GM23338 (cell line): ENCODE measurements around the gene MUCL3. TPM values are rescaled to one million over a fixed set of nuclear protein-coding genes. Genes with fewer than 3 reads are reported as not detected.
A peak's percentile ranks its signal among the peaks of the same experiment; 100 is the strongest.

Experiments used
- ATAC-seq: fragments of 200-7000 bp; cut with Tn5 transposase; 3 replicates; pipeline ENCODE4 v1.9.1; 2020
- DNase-seq: peaks from one replicate; pipeline ENCODE4 v3.0.0-alpha.2; 2015; ENCODE audit warnings: low spot score
- H2AFZ ChIP-seq: fragments of 200-600 bp; sonication (generic); 2 replicates; pipeline ENCODE4 v1.8.0; 2016; ENCODE audit warnings: antibody characterized with exemption, mild to moderate bottlenecking, moderate library complexity
- H3F3A ChIP-seq: fragments of 200-600 bp; sonication (generic); replicated peaks from 2 replicates; pipeline ENCODE4 v1.8.0; 2017; ENCODE audit warnings: antibody characterized with exemption, mixed run types, low read depth
- H3K27ac ChIP-seq: fragments of 200-600 bp; sonication (generic); 2 replicates; pipeline ENCODE4 v1.6.1; 2016; ENCODE audit warnings: low read depth
- H3K27me3 ChIP-seq: fragments of 200-600 bp; sonication (generic); 2 replicates; pipeline ENCODE4 v1.8.0; 2016; ENCODE audit warnings: mild to moderate bottlenecking, mixed run types, moderate library complexity; ENCODE audit not compliant: insufficient read depth
- H3K36me3 ChIP-seq: fragments of 200-600 bp; sonication (generic); 2 replicates; pipeline ENCODE4 v1.8.0; 2016; ENCODE audit warnings: mild to moderate bottlenecking; ENCODE audit not compliant: insufficient read depth
- H3K4me1 ChIP-seq: fragments of 200-600 bp; sonication (generic); 2 replicates; pipeline ENCODE4 v1.8.0; 2016; ENCODE audit warnings: mild to moderate bottlenecking, moderate library complexity; ENCODE audit not compliant: insufficient read depth
- H3K4me2 ChIP-seq: fragments of 200-600 bp; sonication (generic); 2 replicates; pipeline ENCODE4 v1.7.1; 2017; ENCODE audit warnings: mixed run types
- H3K4me3 ChIP-seq: fragments of 200-600 bp; sonication (generic); 2 replicates; pipeline ENCODE4 v1.6.1; 2016; ENCODE audit warnings: mixed run types
- H3K79me2 ChIP-seq: fragments of 200-600 bp; sonication (generic); replicated peaks from 2 replicates; pipeline ENCODE4 v1.8.0; 2017; ENCODE audit warnings: mild to moderate bottlenecking; ENCODE audit not compliant: insufficient read depth
- H3K9me2 ChIP-seq: fragments of 200-600 bp; sonication (generic); 2 replicates; pipeline ENCODE4 v1.8.0; 2017; ENCODE audit not compliant: insufficient read depth
- H4K20me1 ChIP-seq: fragments of 200-600 bp; sonication (generic); replicated peaks from 2 replicates; pipeline ENCODE4 v1.8.0; 2017; ENCODE audit warnings: mild to moderate bottlenecking; ENCODE audit not compliant: insufficient read depth
- H3K27ac Mint-ChIP-seq: 2 replicates; pipeline ENCODE4 v1.8.0; 2020; ENCODE audit warnings: inconsistent platforms, mild to moderate bottlenecking, moderate library complexity, mixed read lengths
- H3K27me3 Mint-ChIP-seq: 3 replicates; pipeline ENCODE4 v1.8.0; 2022; ENCODE audit warnings: low read depth, mild to moderate bottlenecking, moderate library complexity, mixed read lengths, inconsistent platforms; ENCODE audit not compliant: insufficient read depth, poor library complexity
- H3K36me3 Mint-ChIP-seq: 3 replicates; pipeline ENCODE4 v1.8.0; 2021; ENCODE audit warnings: low read depth, mild to moderate bottlenecking, inconsistent platforms, moderate library complexity, mixed read lengths
- H3K4me1 Mint-ChIP-seq: 3 replicates; pipeline ENCODE4 v1.8.0; 2020; ENCODE audit warnings: mild to moderate bottlenecking, inconsistent platforms, mixed read lengths
- H3K4me3 Mint-ChIP-seq: 3 replicates; pipeline ENCODE4 v1.8.0; 2021; ENCODE audit warnings: moderate library complexity, mild to moderate bottlenecking, inconsistent platforms, mixed read lengths
- H3K9me3 Mint-ChIP-seq: 3 replicates; pipeline ENCODE4 v1.8.0; 2020; ENCODE audit warnings: moderate library complexity, mild to moderate bottlenecking, inconsistent platforms, mixed read lengths
- CTCF ChIP-seq, 2 experiments: fragments of 200-600 bp in 1 of 2; sonication (generic) in 1 of 2; conservative IDR thresholded peaks; 2 replicates each; pipeline versions ENCODE4 v1.5.1 to v1.6.1; 2016 to 2017; ENCODE audit warnings: antibody characterized with exemption in 2 of 2, low read depth in 2 of 2, mild to moderate bottlenecking in 2 of 2, moderate library complexity in 1 of 2
- EZH2phosphoT487 ChIP-seq: fragments of 200-600 bp; sonication (generic); IDR thresholded peaks from one replicate; pipeline ENCODE4 v1.8.1; 2018; ENCODE audit warnings: antibody characterized with exemption; ENCODE audit not compliant: unreplicated experiment
- REST ChIP-seq: IDR thresholded peaks from one replicate; pipeline ENCODE4 v1.6.1; 2018; ENCODE audit warnings: antibody characterized with exemption; ENCODE audit not compliant: unreplicated experiment
- STAT1 ChIP-seq: IDR thresholded peaks from one replicate; pipeline ENCODE4 v1.6.1; 2016; ENCODE audit warnings: antibody characterized with exemption; ENCODE audit not compliant: unreplicated experiment
- polyA plus RNA-seq: library from polyadenylated mRNA; unstranded; fragments of >200 nt; fragmentation: Nextera tagmentation; extraction: Ambion mirVana; gene quantifications from 2 replicates; pipeline ENCODE4 v1.2.1, GENCODE V29; 2016
- total RNA-seq: library from RNA; depleted of rRNA; stranded (reverse); fragments of >200 nt; shearing (Covaris generic); gene quantifications from 2 replicates; pipeline ENCODE4 v1.2.3, GENCODE V29; 2014
- TF ChIP-seq, protein P1 (sequence below): fragments of 250-450 bp; sonication (Bioruptor Pico); IDR thresholded peaks from 2 replicates; pipeline ENCODE4 v1.5.0; 2020; ENCODE audit warnings: mild to moderate bottlenecking, moderate library complexity

The MUCL3 gene
- total and polyA plus RNA-seq, 2 experiments from 2014 or later = 0.32 TPM; not detected in 1

GRCh38 chr6:30914854-30915590, 25.8 kb upstream of the MUCL3 start (continued):
- TF ChIP-seq STAT1 (no peak), REST (no peak)

DNA sequence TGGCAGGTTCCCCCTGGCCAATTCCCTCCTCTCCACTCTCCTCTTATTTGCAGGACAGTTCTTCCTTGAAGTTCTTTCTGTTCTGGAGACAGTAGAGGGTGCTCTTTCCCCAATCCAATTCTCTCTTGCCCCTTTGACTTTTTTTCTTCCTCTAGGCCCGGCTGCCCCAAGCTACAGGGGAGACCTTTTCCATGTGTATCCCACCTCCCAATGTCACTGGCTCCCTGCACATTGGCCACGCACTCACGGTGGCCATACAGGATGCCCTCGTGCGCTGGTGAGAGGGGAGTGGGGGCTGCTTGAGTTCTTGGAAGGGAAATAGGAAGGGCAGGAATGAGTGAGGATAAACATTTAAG, 25.2 kb upstream of the MUCL3 start:
- H3K27ac Mint-ChIP-seq = peak overlapping the region; percentile 61; the same call in 1 of the 2 replicates
- peak; percentile 87 for DNase-seq
- H3K9me3 Mint-ChIP-seq = no peaks in the 10 kb centered on the region
- no peaks in the 10 kb centered on the region for H3K27me3 ChIP-seq
- TF ChIP-seq CTCF (conservative IDR thresholded peaks at IDR 0.05; ENCODE audit: low read depth in 2 of 2) = peak; percentile 75 to 86
- TF ChIP-seq EZH2phosphoT487 = no peak
- TF ChIP-seq, protein P1, sequence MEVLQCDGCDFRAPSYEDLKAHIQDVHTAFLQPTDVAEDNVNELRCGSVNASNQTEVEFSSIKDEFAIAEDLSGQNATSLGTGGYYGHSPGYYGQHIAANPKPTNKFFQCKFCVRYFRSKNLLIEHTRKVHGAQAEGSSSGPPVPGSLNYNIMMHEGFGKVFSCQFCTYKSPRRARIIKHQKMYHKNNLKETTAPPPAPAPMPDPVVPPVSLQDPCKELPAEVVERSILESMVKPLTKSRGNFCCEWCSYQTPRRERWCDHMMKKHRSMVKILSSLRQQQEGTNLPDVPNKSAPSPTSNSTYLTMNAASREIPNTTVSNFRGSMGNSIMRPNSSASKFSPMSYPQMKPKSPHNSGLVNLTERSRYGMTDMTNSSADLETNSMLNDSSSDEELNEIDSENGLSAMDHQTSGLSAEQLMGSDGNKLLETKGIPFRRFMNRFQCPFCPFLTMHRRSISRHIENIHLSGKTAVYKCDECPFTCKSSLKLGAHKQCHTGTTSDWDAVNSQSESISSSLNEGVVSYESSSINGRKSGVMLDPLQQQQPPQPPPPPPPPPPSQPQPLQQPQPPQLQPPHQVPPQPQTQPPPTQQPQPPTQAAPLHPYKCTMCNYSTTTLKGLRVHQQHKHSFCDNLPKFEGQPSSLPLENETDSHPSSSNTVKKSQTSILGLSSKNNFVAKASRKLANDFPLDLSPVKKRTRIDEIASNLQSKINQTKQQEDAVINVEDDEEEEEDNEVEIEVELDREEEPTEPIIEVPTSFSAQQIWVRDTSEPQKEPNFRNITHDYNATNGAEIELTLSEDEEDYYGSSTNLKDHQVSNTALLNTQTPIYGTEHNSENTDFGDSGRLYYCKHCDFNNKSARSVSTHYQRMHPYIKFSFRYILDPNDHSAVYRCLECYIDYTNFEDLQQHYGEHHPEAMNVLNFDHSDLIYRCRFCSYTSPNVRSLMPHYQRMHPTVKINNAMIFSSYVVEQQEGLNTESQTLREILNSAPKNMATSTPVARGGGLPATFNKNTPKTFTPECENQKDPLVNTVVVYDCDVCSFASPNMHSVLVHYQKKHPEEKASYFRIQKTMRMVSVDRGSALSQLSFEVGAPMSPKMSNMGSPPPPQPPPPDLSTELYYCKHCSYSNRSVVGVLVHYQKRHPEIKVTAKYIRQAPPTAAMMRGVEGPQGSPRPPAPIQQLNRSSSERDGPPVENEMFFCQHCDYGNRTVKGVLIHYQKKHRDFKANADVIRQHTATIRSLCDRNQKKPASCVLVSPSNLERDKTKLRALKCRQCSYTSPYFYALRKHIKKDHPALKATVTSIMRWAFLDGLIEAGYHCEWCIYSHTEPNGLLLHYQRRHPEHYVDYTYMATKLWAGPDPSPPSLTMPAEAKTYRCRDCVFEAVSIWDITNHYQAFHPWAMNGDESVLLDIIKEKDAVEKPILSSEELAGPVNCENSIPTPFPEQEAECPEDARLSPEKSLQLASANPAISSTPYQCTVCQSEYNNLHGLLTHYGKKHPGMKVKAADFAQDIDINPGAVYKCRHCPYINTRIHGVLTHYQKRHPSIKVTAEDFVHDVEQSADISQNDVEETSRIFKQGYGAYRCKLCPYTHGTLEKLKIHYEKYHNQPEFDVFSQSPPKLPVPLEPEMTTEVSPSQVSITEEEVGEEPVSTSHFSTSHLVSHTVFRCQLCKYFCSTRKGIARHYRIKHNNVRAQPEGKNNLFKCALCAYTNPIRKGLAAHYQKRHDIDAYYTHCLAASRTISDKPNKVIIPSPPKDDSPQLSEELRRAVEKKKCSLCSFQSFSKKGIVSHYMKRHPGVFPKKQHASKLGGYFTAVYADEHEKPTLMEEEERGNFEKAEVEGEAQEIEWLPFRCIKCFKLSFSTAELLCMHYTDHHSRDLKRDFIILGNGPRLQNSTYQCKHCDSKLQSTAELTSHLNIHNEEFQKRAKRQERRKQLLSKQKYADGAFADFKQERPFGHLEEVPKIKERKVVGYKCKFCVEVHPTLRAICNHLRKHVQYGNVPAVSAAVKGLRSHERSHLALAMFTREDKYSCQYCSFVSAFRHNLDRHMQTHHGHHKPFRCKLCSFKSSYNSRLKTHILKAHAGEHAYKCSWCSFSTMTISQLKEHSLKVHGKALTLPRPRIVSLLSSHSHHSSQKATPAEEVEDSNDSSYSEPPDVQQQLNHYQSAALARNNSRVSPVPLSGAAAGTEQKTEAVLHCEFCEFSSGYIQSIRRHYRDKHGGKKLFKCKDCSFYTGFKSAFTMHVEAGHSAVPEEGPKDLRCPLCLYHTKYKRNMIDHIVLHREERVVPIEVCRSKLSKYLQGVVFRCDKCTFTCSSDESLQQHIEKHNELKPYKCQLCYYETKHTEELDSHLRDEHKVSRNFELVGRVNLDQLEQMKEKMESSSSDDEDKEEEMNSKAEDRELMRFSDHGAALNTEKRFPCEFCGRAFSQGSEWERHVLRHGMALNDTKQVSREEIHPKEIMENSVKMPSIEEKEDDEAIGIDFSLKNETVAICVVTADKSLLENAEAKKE (CRISPR knock-in tag) = no peak
- H2AFZ ChIP-seq = no peak overlapping the region
- peak overlapping the region; percentile 45; the same call in 2 of the 3 replicates for H3K4me3 Mint-ChIP-seq
- H3K27ac ChIP-seq = no peak overlapping the region; the same call in 1 of the 2 replicates
- peaks cover 67% of the 10 kb centered on the region for H3K36me3 Mint-ChIP-seq
- H3K36me3 ChIP-seq = peaks cover 7% of the 10 kb centered on the region; the same call in 1 of the 2 replicates
- no peaks in the 10 kb centered on the region for H3K9me2 ChIP-seq
- no peaks in the 10 kb centered on the region for H3K79me2 ChIP-seq
- no peak overlapping the region for H3K4me2 ChIP-seq
- H3K4me1 ChIP-seq = peaks cover 8% of the 10 kb centered on the region; the same call in 1 of the 2 replicates
- H3K4me1 Mint-ChIP-seq = peaks cover 15% of the 10 kb centered on the region; the same call in 2 of the 3 replicates
- H3K27me3 Mint-ChIP-seq = peaks cover 17% of the 10 kb centered on the region
- H3K4me3 ChIP-seq = no peak overlapping the region
- H4K20me1 ChIP-seq = no peaks in the 10 kb centered on the region
- 0 out of 2 replicates have a peak, but pooled peaks cover 17% of the 10 kb centered on the region for H3F3A ChIP-seq
- peak; percentile 64 for ATAC-seq
